GM18873 (cell line): ENCODE data around the gene KCNQ1OT1.

Source experiments
- ATAC-seq: cut with Tn5 transposase; IDR thresholded peaks from one replicate; pipeline ENCODE4 v1.9.1; 2021; ENCODE audit warnings: mild to moderate bottlenecking, moderate library complexity, moderate number of reproducible peaks; ENCODE audit not compliant: unreplicated experiment, low FRiP score

Gene KCNQ1OT1

DNA sequence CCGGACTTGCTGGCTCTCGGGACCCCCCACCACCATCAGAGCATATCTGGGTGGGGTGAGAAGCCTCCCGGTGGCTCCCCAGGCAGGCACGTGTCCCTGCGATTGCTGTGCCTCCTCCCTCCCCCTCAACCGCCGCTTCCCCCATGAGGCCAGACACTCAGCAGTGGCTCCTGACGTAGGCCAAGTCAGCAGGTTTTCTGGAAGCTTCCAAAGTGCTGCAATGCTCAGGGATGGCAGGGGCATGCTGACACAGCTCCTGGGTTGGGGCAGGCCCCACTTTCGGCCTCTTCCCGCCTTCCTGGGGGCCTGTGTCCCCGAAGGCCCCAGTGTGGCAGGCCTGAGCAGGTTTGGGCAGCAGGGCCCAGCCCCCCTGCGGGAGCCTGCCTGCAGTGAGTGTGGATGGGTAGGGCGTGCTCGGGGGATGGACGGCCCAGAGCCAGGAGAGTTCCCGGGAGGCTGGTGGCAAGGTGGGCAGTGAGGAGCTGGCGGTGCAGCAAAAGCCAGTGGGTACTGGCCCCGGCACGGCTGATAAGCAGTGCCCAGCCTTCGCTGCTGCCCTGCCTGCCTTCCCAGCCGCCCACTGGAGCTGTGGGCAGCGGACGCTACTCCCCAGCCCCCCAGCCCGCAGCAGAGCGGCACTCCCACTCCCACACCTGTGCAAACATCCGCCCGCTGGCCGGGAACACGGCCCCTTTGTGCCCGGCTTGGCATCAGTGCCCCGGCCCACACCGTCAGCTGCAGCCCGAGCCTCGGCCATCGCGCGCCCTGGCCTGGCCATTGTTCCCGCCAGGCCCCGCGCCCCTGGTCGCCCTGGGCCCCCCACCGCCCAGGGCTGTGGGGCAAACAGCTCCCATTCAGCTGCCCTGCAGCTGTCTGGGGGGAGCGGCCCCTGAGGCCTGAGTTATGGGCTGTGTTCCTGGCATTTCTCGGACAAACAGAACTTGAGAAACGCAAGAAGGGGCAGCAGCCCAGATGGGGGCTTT lies 125.0 kb downstream of the KCNQ1OT1 start:
- no peak for ATAC-seq

DNA sequence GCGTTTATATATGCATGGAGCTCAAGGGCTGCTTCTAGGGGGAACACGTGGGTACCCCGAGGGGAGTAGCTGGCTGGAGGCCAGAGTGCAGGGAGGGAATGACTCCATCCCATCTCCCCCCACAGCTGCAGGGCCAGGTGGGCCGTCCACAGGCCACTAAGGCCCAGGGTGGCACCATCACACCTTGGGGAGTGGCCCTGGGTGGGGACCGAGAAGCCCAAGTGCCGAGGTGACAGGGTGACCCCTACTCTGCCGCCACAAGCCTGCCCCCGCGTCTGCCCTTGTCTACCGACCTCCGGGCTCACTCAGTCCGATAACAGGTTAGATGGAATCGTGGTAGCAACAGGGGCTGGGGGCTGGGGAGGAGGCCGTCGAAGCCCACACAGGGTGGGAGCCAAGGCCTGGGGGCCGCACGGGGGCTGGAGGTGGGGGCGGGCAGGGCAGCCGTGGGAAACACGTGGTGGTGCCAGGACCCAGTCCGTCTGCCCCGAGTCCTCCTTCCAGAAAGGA lies 125.7 kb downstream of the KCNQ1OT1 start:
- no peak for ATAC-seq

DNA sequence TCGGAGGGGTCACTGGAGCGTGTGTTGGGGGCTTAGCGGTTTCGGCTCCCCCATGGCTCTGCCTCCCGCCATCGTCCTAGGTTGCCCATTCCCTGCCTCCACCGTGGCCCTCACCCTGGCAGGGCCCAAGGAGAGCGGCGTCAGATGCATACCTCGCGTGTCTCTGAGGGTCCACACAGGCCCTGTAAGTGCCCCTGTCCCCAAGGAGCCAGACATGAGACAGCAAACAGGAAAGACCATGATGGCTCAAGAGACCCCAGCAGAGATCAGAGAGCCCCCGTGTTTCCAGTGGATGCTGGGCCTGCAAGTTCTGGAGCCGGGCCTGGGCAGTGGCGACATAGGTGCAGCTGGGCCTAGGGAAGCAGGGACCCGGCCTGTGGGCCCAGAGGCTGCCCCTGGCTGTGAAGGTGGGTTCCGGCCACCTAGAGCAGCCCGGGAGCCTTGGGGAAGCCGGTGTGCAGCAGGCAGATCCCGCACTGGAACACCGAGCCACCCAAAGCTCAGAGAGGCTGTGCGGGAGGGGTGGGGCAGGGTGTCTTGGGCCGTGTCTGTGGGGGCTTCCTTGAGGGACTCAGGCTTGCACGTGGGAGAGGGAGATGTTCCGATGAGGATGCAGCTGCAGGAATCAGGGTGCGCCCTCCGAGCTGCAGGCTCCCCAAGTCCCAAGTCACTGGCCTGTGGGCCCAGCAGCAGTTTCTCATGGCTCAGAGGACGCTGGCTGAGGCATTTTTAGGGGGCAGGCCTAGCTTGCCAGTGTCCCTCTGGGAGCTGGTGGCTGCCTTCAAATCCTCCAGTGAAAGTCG lies 126.4 kb downstream of the KCNQ1OT1 start:
- no peak for ATAC-seq

DNA sequence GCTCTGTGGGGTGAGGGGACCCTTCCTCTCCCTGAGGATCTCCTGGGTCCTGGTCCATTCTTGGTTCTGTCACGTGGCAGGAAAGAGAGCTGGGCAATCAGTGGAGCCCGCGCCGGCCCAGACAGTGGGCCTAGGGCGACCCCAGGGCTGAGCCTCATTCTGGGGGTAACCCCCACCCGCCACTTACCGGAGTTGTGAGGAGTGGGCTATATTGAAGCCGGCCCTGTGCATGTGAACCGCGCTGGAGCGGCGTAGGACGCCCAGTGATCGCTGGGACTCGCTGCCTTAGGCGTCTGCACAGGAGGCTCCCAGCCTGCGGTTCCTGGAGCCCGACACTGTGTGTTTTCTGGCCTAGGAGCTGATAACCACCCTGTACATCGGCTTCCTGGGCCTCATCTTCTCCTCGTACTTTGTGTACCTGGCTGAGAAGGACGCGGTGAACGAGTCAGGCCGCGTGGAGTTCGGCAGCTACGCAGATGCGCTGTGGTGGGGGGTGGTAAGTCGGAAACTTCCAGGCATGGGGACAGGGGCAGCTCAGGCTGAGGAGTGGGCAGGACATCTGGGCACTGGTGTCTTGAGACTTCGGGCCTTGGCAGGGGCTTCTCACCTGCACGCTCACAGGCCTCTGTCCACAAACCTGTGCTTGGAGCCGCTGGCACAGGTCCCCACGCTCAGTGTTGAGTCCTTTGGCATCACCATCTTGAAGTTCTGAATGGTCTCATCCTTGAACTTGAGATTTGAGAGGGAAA lies 127.1 kb downstream of the KCNQ1OT1 start:
- no peak for ATAC-seq

DNA sequence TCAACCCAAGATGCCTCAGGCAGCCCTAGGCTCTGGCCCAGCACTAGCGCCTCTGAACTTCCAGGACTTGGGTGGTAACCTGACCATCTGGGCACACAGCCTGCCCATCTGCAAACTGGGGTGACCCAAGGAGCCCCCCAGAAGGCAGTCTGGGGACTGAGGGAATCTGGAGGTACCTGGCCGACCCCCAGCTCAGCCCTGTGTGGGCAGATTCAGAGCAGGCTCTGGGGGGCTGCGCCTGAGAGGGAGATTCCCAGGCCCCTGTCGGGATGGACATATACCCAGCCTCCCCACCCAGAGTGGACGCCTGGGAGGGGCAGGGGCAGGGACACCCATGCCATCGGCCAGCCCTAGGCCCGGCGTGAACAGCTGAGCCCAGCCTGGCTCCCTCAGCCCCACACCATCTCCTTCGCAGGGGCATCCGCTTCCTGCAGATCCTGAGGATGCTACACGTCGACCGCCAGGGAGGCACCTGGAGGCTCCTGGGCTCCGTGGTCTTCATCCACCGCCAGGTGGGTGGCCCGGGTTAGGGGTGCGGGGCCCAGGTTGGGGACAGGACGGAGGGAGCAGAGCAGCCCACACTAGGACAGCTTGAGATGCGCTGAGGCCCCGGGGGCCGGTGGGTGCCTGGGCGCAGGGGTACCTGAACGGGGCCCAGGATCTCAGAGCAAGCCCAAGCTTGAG lies 128.1 kb downstream of the KCNQ1OT1 start:
- ATAC-seq, result no peak

DNA sequence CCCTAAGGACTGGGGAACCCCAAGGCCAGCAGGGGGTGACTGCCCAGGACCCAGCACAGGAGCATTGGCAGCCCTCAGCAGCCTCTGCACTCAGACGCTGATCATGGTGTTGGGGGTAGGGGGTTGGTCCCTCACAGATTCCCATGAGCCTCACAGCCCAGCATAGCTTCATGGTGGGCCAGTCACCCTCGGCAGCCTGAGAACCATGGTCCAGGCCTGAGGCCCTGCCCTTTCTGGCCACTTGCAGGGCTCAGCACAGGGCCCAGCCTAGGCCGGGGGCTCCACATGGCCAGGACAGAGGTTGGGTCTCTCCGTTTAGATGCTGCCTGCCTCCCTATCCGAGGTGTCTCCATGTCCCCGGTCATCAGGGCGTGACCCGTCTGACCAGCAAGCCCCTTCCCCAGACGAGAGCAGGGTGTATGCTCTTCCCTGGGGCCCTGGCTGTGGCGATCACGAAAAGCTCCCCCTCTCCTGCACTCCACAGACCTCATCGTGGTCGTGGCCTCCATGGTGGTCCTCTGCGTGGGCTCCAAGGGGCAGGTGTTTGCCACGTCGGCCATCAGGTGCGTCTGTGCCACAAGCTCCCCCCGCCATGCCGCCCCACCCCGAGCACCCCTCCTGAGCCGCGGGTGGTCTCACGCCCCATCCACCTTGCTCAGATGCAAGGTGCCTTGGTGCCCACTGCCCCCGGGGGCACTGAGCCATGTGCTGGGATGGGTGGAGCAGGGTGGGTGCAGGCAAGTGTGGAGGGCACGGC lies 128.8 kb downstream of the KCNQ1OT1 start:
- no peak for ATAC-seq

DNA sequence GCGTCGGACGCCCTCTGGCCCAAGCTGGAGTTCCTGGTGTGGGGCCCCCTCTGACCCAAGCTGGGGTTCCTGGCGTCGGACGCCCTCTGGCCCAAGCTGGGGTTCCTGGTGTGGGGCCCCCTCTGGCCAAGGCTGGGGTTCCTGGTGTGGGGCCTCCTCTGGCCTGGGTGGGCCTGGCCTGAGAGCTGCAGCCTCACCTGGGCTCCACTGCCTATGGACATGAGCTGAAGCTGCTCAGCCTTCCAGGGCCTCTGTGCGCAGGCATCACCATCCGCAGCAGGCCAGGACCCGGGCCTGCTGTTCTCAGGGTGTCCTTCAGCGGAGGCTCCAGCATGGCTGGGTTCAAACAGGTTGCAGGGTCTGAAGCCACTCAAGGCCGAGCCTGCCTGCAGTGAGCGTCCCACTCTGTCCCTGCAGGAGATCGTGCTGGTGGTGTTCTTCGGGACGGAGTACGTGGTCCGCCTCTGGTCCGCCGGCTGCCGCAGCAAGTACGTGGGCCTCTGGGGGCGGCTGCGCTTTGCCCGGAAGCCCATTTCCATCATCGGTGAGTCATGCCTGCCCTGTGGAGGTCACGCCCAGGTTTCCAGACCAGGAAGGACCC lies 129.5 kb downstream of the KCNQ1OT1 start:
- no peak for ATAC-seq

DNA sequence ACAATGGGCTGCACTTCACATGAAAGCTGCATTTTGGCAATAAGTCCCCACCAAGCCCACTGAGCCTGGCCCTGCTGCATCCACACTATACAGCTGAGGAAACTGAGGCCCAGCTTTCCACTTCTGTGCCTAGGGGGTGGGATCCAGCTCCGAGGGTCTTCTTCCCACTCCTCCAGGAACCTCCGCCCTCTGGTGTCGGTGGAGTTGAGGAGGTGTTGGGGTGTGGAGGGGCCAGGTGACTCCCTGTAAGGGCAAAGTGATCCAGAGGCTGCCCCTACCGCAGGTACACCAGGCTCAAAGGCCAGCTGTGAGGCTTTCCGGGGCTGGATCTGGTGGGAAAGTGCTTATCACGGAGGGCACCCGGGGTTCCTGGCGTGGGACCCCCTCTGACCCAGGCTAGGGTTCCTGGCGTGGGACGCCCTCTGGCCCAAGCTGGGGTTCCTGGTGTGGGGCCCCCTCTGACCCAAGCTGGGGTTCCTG lies 130.0 kb downstream of the KCNQ1OT1 start:
- ATAC-seq, result no peak

DNA sequence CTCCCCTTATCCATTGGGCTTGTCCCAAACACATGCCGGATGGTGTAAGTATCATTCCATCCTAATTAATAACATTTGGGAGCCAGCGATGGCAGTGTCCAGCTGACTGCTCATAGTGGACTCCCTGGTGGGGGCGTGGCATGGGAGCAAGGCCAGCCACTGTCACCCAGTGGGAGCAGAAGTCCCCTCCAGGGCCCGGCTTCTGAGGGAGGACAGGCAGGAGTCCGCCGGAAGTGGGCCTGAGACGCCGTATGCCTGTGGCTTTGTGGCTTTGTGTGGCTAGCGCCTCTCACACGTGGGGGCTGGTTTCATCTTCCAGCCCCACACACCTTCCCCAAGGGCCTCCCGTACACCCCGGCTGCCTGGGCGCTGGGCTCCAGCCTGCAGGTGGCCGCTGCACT lies 130.5 kb downstream of the KCNQ1OT1 start:
- ATAC-seq, result no peak

DNA sequence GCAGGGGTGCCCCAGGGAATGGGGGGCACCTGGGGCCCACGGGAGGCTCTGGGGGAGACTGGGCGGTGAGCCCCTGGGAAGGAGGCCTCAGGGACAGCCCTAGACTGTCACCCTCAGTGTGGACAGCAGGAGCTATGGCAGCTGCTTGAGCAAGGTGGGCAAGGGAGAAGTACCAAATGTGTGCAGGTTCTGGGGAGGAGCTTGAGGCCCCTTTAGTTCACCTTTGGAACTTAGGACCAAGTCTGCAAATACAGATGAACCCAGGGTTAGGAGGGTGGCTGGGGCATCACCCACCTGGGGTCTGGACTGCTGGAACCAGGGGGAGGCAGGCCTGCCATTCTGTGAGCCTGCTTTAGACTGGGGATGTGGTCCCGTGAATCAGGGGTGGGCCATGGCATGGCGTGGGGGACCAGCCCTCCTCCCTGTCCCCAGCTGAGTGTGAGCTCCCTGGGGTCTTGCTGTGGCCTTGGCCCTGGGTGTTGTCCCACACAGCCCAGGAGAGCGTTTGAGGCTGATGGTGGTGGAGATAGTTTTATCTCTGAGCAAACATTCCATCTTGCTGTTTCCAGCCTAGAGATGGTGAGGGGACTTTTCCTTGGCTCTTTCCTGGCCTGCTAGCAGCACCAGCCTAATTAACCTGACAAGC lies 132.6 kb downstream of the KCNQ1OT1 start:
- ATAC-seq, result no peak

DNA sequence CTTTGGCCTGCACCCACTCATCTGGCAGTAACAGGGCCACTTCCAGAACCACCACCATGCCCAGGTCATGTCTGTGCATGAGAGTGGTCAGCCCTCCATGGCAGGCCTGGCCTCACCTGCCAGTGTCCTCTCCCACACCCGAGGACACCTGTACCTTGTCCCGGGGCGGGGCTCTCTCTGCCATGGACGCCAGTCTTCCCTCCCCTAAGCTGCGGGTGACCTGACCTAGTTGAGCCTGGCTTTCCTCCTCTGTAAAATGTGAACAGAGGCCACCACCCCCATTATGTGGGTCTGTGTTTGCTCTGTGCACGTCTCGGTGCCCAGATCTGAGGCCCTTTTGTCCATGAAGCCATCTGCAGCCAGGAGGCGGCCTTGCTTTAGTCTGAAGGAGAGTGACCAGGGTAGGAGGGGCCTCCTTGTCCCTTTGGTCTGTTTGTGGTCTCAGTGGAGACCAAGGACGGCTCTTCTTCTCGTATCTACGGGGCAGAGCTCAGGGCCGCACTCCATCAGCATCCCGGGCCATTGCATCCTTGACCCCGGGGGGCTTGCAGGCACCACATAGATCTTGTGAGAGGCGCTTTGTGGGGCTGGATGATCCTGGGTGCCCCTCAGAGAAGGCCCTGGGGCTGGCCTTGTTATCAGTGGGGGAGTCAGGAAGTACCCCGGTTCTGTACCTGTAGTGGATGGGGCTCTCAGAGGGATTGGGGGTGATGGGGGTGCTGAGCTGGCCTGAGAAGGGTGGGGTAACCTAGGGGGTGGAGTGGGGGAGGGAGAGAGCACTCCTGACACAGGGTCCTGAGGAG lies 133.4 kb downstream of the KCNQ1OT1 start:
- no peak for ATAC-seq

DNA sequence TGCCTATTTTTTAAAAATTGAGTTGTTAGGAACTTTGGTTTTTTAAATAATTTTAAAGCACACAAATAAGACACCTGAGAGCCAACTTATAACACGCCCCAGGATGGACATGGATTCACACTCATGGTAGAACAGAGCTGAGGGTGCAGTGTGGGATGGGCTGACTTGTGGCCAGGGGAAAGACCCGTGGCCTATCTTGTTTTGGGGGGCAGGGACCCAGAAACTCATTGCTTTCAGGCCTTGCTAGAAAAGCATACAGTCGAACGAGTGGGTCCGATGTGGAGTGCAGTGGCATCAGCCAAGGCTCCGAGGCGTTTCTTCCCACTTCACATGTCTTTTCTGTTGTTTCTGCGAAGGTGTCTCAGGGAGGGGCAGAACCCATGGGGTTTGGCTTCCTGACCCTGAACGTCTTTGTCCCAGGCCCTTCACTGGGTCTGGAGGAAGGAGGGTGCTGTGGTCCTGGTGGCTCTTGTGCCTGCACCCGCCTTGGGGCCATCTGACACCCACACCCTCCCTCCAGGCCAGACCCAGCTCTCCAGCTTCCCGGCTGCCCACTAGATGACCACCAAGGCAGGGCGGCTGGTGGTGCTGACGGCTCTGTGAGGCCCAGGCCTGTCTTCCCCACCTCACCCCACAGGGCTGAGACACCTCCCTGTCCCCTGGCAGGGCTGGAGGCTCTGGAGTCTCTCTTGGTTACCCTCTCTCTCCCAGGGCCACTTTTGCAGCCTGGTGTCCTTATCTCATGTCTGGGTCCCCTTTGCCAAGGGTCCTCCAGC lies 134.2 kb downstream of the KCNQ1OT1 start:
- ATAC-seq, result no peak

DNA sequence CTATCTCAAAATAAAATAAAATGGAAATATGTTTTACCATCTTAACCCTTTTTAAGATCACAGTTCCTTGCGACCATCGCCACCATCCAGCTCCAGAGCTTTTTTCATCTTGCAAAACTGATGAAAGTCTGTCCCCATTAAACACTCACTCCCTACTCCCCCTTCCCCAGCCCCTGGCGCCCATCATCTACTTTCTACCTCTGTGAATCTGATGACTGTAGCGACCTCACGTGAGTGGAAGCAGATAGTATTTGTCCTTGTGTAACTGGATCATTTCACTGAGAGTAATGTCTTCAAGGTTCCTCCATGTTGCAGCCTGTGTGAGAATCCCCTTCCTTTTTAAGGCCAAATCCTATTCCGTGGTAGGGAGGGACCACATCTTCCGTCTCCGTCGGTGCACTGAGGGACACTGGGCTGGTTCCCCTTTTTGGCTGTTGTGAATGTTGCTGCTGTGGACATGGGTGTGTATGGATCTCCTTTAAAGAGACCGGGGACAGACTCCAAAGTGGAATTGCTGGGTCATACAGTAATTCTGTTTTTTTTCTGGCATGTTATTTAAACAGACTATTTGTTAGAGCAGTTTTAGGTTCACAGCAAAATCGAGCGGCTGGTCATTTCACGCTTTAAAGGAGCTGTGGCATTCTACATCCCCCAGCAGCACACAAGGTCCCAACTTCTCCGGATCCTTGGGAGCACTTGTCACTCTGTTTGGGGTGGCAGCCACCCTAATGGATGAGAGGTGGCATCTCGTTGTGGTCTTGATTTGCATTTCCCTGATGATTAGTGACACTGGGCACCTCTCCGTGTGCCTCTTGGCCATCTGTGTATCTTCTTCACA lies 135.0 kb downstream of the KCNQ1OT1 start:
- no peak for ATAC-seq

DNA sequence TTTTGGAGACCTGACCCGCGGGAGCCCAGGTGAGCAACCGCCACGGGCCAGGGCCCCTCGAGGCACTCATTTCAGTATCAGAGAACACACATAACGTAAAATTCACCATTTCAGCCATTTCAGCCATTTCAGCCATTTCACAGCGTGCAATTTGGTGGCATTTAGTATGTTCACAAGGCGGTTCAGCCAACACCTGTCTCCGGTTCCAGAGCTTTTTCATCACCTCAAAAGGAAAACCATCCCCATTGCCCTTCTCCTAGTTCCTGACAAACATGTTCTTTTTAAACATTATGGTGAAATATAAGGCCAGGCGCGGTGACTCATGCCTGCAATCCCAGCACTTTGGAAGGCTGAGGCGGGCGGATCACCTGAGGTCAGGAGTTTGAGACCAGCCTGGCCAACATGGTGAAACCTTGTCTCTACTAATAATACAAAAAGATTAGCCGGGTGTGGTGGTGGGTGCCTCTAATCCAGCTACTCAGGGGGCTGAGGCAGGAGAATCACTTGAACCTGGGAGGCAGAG lies 135.7 kb downstream of the KCNQ1OT1 start:
- no peak for ATAC-seq

DNA sequence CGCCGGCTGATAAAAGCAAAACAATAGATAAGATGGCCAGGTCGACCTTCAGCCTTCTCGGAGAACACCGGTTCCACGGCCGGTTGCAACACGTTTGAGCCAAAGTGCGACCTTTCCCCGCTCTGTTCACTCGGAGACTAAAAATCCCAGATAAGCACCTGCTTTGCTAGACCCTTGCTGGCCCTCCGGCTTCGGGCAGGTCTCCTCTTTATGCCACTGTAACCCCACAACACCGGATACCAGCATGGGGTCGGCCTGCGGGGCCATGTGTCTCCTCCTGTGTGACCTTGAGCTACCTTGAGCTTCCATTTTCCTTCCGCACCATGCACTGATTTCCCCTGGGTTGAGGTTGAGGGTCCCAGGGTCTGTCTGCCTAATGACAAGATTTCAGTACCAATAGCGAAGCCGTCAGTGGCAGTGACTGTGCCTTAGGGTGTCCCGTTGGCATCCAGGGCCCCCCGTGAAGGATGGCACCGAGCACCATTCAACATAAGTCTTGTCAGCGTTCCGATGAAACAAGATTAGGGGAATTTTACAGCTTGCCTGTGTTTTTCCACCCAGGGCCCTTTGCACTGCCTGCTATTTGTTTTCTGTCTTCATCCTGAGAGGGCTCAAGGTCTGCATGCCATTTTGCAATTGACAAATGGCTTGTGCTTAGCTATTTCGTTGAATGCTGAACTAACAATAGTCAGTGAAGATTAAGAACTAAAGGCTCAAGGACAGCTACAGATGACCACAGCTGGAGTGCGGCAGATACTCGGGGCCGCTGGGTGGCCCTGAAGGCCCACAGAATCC lies 136.4 kb downstream of the KCNQ1OT1 start:
- ATAC-seq, result no peak
